Measurements from ENCODE around the gene RASSF8.

RASSF8 gene

GRCh38 chr12:25958428-25959070 lies at the start of gene RASSF8:
RASSF8 (plus strand) TSS chr12:25958682; CDS start chr12:26055344, 96,662 bp downstream.
- DNase-seq: no peak

- DNase-seq: no peak
Observed at GRCh38 chr12:25914551-25914950, 43.9 kb upstream of the RASSF8 start.

DNA sequence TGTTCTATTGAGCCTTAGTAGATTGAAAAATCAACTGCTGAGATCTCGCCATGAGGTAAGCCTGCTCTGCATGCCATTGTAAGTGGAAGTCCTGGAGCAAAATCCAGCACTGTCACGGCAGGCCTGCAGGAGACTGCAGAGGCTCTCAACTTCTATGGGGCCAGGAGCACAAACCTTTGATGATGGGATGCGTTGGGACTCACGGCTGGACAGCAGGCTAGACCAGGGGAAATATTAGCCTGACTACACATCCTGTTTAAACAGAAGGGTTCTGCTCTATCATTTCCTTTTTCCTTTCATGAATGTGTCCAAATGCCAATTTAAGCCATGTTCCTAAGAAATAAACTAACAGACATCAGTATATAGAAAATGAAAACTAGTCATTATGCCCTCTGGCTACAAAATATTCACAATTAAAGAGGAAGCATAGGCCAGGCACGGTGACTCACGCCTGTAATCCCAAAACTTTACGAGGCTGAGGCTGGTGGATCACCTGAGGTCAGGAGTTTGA lies 33.9 kb upstream of the RASSF8 start:
- no peak for DNase-seq

DNA sequence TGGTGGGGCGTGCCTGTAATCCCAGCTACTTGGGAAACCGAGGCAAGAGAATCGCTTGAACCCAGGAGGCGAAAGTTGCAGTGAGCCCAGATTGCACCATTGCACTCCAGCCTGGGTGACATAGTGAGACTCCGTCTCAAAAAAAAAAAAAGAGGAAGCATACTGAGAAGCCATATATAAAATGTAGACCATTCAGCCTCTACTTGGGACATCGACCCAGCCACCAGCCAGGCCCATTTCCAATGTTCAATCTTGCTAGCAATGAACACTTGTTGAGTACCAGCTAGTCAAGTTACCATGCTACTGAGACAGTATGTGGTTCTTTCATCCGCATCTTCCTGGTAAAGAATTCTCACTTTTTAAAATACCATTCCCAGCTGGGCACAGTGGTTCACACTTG lies 33.4 kb upstream of the RASSF8 start:
- DNase-seq: no peak

DNA sequence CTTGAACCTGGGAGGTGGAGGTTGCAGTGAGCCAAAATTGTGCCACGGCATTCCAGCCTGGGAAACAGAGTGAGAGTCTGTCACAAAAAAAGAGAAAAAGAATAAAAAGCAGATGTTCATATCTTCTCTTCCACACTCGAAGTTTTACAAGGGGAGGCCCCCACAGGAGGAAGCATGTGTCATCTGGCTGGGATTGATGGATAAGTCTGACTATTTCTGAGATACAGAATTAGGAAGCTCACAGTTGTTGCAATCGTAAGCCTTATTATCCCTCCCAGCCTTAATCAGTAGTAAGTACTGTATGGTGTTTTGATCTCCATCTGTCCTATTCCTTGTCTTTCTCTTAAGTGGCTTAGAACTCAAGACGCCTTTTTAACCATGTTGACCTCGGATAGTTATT lies 31.9 kb upstream of the RASSF8 start:
- DNase-seq: no peak

GRCh38 chr12:25929142-25929541 lies 29.3 kb upstream of the RASSF8 start:
- DNase-seq: no peak

DNA sequence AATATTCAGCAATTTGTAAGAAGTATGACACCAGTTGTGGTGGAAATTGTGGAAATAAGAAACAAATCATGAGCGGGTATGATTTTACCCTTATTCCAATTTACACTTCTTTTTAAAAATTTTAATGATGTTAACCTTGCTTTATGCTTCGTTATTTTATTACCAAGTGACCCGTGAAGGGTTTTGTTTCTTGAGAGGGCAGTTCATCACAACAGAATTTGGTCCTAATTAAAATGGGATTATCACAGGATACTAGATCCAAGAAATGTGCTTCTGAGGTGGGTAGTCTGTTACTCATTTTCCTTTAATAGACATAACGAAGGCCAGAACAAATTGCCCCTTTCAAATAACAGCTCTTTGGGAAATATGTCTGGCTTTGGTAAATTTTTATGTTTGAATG lies 25.5 kb upstream of the RASSF8 start:
- DNase-seq: no peak

DNA sequence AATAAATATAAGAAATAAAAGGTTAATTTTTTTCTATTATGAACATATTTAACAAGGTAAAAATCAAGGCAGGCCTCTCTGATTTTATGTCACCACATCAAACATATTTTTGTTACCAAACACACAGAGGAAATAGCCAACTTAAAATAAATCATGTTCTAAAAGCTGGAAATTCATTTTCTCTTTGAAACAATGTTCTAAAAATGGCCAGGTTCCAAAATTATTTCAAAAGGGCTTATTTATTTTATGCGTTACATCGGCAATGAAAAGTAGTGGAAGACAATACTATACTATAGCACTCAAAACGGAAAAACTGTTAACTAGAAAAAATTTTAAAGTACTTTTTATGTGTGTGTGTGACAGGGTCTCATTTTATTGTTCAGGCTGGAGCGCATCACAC lies 24.0 kb upstream of the RASSF8 start:
- DNase-seq: no peak

DNA sequence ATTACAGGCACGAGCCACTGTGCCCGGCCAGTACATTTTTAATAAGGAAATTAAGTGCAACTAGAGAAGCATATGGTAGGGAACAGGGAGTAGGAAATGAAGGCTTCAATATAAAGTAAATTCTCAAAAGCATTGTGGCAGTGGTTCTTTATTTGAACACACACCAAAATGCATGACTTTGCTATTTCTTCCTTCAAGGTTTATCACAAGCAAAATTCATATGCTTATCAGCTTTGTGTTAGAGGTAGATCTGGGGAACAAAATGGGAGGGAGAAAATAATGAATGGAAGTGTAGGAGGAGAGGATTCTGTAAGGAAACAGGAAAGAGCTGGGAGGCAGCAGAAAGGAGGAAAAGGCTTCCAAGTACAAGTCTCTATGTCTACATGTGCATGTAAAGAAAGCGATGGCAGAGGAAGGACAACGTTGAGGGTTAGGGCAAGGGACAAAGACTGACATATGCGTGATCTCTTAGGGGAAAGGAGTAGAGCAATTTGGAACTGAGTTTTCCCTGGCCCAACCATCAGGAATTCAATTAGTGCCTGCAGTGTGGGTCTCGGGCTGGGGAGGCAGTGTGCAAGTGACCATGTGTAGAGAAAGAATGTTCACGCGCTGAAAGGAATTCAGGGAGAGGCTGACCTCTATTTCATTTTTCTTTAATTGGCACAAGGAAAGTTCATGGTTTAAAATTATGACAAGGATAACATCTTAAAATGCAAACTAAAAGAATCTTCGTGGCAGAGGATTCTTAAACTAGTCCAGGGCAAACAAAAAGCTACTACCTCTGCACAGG lies 22.9 kb upstream of the RASSF8 start:
- DNase-seq: no peak

GRCh38 chr12:25937096-25937495 lies 21.4 kb upstream of the RASSF8 start:
- no peak for DNase-seq

- no peak for DNase-seq
Observed at GRCh38 chr12:25938581-25938980, 19.9 kb upstream of the RASSF8 start.

DNA sequence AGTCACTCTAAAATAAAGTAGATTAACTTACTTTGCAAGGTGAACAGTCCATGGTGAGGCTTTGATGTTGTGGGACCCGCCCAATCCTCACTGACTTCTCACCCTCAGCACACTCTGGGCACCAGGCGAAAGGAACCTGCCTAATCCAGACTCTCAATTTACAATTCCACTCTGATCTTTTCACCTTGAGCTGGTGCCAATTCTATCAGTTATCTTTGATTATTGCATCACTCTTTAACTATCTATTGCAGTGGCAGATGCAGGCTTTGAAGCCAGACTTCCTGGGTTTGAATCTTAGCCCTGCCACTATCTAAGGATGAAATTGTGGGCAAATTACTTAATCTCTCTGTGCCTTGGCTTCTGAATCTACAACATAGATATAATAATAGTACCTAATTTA lies 18.9 kb upstream of the RASSF8 start:
- no peak for DNase-seq

- no peak for DNase-seq
Observed at GRCh38 chr12:25940886-25941285, 17.6 kb upstream of the RASSF8 start.

DNA sequence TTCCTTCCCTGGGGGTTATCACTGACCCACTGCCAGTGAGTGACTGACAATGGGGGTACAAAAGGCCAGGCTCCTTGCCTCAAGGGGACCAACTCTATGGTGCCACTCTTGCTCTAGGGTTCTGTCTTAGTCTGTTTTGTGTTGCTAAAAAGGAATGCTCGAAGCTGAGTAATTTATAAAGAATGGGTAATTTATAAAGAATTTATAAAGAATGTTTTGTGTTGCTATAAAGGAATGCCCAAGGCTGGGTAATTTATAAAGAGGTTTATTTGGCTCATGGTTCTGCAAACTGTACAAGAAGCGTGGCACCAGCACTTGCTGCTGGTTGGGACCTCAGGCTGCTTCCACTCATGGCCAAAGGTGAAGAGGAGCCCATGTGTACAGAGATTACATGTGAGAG lies 15.8 kb upstream of the RASSF8 start:
- no peak for DNase-seq

DNA sequence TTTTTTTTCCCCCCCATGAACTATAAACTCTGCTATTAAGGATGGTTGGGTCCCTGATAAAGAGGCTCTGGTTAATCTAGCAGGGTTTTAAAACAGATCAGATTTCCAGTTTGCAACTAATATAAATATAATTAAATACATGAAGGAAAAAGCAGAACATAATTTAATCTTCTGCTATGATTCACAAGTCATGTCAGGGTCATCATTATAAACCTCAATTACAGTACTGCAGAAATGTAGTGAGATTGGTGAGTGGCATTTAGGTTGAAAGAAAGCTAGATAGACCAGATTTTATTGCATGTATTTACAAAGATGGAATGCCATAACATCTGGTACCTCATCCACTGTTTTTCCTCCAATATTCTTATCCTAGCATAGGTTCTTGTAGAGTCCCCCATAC lies 14.5 kb upstream of the RASSF8 start:
- no peak for DNase-seq

- DNase-seq: no peak
Observed at GRCh38 chr12:25949343-25949742, 9.1 kb upstream of the RASSF8 start.

GRCh38 chr12:25950329-25951115 lies 8.0 kb upstream of the RASSF8 start:
- DNase-seq: no peak

GRCh38 chr12:25957793-25958427 lies 572 bp upstream of the RASSF8 start:
- no peak for DNase-seq

- no peak for DNase-seq
Observed at GRCh38 chr12:25959071-25959961, 834 bp downstream of the RASSF8 start.

DNA sequence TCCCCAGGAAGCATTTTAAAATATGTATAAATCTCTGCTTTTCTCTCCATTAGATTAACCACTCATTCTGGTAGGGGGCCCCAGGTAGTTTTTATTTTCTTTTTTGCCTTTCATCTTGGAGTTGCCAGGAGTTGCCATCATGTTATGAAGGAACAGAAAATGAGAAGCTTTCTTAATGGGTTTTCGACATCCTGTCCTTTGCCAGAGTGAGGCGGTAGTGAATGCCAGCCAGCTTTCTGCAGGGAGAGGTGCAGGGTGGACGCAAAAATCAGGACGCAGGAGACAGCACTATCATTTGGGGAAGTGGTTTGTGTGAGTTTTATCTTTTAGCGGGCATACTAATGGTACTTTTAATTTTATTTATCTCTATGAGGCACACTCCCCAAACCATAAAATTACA lies 1.7 kb downstream of the RASSF8 start:
- DNase-seq: no peak

DNA sequence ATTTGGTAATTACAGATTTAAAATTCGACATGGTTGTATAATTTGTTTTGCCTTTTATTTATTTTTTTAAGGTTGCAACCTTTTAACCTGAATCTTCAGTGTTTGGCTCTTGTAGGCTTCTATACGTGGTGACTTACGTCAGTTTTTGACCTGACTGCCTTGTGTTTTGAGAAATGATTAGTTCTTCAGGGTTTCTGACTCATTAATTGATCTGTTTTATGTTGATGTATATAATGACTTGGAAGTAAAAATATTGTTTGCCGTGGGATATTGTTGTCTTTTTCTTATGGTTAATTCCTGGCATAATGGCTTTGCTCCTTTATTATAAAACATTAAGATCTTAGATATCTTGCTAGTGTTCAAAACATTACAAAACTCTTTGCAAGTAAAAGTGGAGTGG lies 2.5 kb downstream of the RASSF8 start:
- DNase-seq: no peak

- no peak for DNase-seq
Observed at GRCh38 chr12:25962932-25963525, 4.5 kb downstream of the RASSF8 start.
